Effector memory CD4-positive, alpha-beta T cell (primary cell): Measurements from ENCODE around the gene ADAD2.
A peak's percentile ranks its signal among the peaks of the same experiment; 100 is the strongest.

ENCODE experiments used
- DNase-seq, 3 donors: peaks; one replicate each; pipeline ENCODE4 v3.0.0-alpha.2; 2020
- H3K27ac ChIP-seq: 2 replicates; pipeline ENCODE4 v1.7.0; 2013; ENCODE audit warnings: mild to moderate bottlenecking, low read length, moderate library complexity; ENCODE audit not compliant: insufficient read depth, poor library complexity, severe bottlenecking
- H3K27me3 ChIP-seq: replicated peaks from 2 replicates; pipeline ENCODE4 v1.7.0; 2013; ENCODE audit warnings: mild to moderate bottlenecking, low read length; ENCODE audit not compliant: insufficient read depth, control insufficient read depth, poor library complexity, severe bottlenecking
- H3K36me3 ChIP-seq: 2 replicates; pipeline ENCODE4 v1.7.0; 2013; ENCODE audit warnings: mild to moderate bottlenecking, low read length, moderate library complexity; ENCODE audit not compliant: control insufficient read depth, insufficient read depth
- H3K4me1 ChIP-seq: 2 replicates; pipeline ENCODE4 v1.7.0; 2013; ENCODE audit warnings: low read length, mild to moderate bottlenecking; ENCODE audit not compliant: control insufficient read depth, insufficient read depth, poor library complexity, severe bottlenecking
- H3K4me3 ChIP-seq: 2 replicates; pipeline ENCODE4 v1.7.0; 2013; ENCODE audit warnings: low read length, low read depth, mild to moderate bottlenecking; ENCODE audit not compliant: insufficient read depth, poor library complexity, severe bottlenecking
- H3K9me3 ChIP-seq: 2 replicates; pipeline ENCODE4 v1.7.0; 2013; ENCODE audit warnings: mild to moderate bottlenecking, low read length, moderate library complexity; ENCODE audit not compliant: control insufficient read depth

Gene ADAD2

GRCh38 chr16:84182680-84183571 is 8.0 kb upstream of the ADAD2 start:
- Histone ChIP-seq H3K36me3 (peaks cover 46% of the 10 kb centered on the region), H3K27ac (no peak overlapping the region)

GRCh38 chr16:84183572-84183875 is 7.4 kb upstream of the ADAD2 start:
- Histone ChIP-seq H3K36me3 (peaks cover 45% of the 10 kb centered on the region), H3K4me3 (no peak overlapping the region), H3K4me1 (peaks cover 7% of the 10 kb centered on the region), H3K27me3 (no peaks in the 10 kb centered on the region), H3K9me3 (no peaks in the 10 kb centered on the region), H3K27ac (no peak overlapping the region)
- no peak for DNase-seq

More at GRCh38 chr16:84182680-84183571, 8.0 kb upstream of the ADAD2 start:
- Histone ChIP-seq H3K27me3 (no peaks in the 10 kb centered on the region), H3K4me1 (peaks cover 7% of the 10 kb centered on the region), H3K4me3 (no peak overlapping the region), H3K9me3 (no peaks in the 10 kb centered on the region)
- no peak for DNase-seq

DNA sequence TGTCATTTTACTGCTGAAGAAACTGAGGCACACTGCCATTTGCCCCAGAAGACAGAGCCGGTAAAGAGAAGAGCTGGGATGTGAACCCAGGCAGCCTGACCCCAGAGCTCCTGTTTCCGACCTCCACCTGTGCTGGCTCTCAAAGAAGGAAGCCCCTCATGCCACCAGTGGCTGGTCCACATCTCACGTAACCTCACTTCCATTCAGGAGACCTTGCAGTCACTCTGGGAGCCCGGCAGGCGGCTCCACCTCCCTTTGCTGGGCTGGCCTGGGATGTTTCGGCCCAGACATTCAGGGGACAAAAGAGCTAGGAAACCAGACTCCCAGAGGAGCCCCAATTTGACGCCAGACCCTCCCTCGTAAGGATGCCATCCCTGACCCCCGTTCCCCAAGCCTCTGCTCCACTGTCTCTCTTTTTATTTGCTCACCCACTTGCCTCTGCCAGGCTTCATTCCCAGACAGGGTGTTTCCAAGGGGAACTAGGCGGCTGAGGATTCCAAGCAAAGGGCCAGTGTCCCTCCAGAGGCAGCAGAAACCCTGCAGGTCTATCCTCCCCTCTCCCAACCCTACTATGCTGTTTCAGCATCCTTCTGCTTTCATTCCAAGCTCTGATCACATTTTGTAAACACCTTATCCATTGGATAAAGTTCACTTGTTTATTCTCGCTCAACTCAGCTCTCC is 6.9 kb upstream of the ADAD2 start:
- peaks cover 40% of the 10 kb centered on the region for H3K36me3 ChIP-seq
- DNase-seq: no peak

DNA sequence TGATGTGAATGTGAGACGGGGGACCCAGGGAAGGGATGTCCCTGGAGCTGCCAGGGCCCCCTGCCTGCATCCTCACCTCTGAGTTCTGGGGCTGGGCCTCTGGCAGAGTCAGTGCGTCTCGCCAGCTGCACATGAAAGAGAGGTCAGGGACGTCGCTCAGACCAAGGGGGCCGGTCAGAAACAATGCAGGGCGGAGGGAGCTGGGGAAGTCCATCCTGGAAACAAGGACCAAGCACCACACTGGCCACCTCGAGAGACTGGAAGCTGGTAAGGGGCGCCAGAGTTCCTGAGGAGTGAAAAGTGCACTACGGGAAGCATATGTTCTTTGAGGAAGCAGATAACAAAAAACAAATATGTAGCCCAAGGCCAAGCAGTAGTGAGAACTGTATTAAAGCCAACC is 6.2 kb upstream of the ADAD2 start:
- H3K27ac ChIP-seq: no peak overlapping the region
- DNase-seq: no peak
- no peak overlapping the region for H3K4me3 ChIP-seq
- peaks cover 36% of the 10 kb centered on the region for H3K36me3 ChIP-seq
- H3K9me3 ChIP-seq: no peaks in the 10 kb centered on the region
- peaks cover 7% of the 10 kb centered on the region for H3K4me1 ChIP-seq
- H3K27me3 ChIP-seq: no peaks in the 10 kb centered on the region

More for the DNA sequence above, 6.9 kb upstream of the ADAD2 start:
- no peaks in the 10 kb centered on the region for H3K9me3 ChIP-seq
- no peaks in the 10 kb centered on the region for H3K27me3 ChIP-seq
- no peak overlapping the region for H3K27ac ChIP-seq
- no peak overlapping the region for H3K4me3 ChIP-seq
- peaks cover 7% of the 10 kb centered on the region for H3K4me1 ChIP-seq

DNA sequence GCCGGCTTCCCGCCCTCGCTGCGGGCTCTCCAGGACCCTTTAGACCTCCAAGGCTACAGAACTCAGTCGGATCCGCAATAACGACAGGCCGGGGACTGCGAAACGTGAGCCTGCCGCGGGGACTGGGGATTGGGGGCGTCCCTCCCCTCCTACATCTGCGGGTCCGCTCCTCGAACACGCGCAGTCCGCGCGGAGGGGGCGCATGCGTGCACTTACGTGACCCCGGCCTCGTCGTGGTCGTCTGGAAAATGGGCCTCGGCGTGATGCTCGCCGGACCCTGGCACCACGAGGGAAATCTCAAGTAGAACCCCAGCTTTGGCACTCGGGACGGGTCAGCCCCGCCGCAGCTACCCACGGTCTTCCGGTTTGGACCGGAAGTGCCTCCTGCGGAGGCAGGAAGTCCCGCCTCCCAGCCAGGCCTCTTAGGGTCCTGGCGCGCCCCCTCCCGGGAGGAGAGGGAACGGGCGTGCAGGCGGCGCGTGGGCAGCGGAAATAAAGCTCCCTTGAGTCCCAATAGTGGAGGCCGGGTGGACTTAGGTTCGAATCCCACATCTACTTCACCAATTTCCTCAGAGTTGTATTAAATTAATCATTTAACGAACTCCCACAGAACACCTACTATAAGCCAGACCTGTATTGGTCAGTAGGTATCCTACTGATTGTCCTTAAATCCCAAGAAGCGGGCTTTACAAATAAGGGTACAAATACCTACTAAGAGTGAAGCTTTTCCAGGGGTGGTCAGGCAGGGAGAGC is 4.1 kb upstream of the ADAD2 start, which contains the start of gene TAF1C:
Gene TAF1C (minus strand): TSS at position 373 of the 753 bp plus-strand sequence. CDS start 2,069 bp downstream, outside the sequence.
- DNase-seq: peak; percentile 76 to 81 (median 77)
- Histone ChIP-seq H3K4me3 (peak within 1 kb of the TSS; percentile 82), H3K27ac (peak within 1 kb of the TSS; percentile 70), H3K36me3 (peaks cover 18% of the 10 kb centered on the region), H3K9me3 (no peaks in the 10 kb centered on the region), H3K27me3 (no peaks in the 10 kb centered on the region), H3K4me1 (peaks cover 7% of the 10 kb centered on the region)

DNA sequence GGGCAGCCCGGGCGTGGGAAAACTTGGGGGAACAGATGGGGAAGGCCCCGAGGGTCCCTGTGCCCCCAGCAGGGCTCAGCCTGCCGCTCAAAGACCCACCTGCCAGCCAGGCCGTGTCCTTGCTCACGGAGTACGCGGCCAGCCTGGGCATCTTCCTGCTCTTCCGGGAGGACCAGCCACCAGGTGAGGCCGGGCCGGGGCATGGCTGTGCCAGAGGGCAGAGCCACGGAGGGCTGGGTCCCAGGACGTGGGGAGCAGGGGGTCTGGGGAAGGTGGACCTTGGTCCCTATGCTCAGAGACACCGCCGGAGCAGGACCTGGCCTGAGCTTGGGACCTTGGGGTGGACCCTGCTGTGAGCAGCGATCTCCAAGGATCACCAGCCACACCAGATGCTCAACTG is 509 bp downstream of the ADAD2 start:
- H3K27me3 ChIP-seq: no peaks in the 10 kb centered on the region
- H3K36me3 ChIP-seq: no peaks in the 10 kb centered on the region
- no peak overlapping the region for H3K27ac ChIP-seq
- no peaks in the 10 kb centered on the region for H3K9me3 ChIP-seq
- peaks cover 3% of the 10 kb centered on the region for H3K4me1 ChIP-seq
- no peak for DNase-seq
- H3K4me3 ChIP-seq: no peak overlapping the region

GRCh38 chr16:84193480-84193879 is 2.5 kb downstream of the ADAD2 start:
- no peak overlapping the region for H3K4me3 ChIP-seq
- no peaks in the 10 kb centered on the region for H3K27me3 ChIP-seq

DNA sequence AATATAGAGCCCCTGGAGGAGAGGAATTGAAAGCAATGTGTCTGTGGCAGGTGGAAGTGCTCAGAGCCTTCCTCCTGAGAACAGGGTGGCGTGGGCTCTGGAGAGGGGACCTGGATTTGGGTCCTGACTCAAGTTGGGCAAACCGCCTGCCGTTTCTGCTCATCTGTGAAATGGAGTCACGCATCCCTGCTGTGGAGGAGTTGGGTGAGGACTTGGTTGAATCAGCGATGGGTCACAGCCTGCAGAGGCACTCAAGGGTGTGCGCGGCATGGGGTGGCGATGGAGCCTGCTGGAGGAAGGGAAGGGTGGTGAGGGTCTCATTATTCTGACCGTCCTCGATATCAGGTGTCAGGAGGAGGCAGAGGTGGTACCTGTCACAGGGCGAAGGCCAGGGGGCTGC is 3.1 kb downstream of the ADAD2 start:
- no peaks in the 10 kb centered on the region for H3K36me3 ChIP-seq
- no peak overlapping the region for H3K27ac ChIP-seq
- peaks cover 3% of the 10 kb centered on the region for H3K4me1 ChIP-seq
- H3K9me3 ChIP-seq: no peaks in the 10 kb centered on the region
- no peaks in the 10 kb centered on the region for H3K27me3 ChIP-seq
- H3K4me3 ChIP-seq: no peak overlapping the region
- DNase-seq: no peak

More at GRCh38 chr16:84193480-84193879, 2.5 kb downstream of the ADAD2 start:
- no peak overlapping the region for H3K27ac ChIP-seq
- H3K36me3 ChIP-seq: no peaks in the 10 kb centered on the region
- no peaks in the 10 kb centered on the region for H3K9me3 ChIP-seq
- no peak for DNase-seq
- H3K4me1 ChIP-seq: peaks cover 3% of the 10 kb centered on the region

DNA sequence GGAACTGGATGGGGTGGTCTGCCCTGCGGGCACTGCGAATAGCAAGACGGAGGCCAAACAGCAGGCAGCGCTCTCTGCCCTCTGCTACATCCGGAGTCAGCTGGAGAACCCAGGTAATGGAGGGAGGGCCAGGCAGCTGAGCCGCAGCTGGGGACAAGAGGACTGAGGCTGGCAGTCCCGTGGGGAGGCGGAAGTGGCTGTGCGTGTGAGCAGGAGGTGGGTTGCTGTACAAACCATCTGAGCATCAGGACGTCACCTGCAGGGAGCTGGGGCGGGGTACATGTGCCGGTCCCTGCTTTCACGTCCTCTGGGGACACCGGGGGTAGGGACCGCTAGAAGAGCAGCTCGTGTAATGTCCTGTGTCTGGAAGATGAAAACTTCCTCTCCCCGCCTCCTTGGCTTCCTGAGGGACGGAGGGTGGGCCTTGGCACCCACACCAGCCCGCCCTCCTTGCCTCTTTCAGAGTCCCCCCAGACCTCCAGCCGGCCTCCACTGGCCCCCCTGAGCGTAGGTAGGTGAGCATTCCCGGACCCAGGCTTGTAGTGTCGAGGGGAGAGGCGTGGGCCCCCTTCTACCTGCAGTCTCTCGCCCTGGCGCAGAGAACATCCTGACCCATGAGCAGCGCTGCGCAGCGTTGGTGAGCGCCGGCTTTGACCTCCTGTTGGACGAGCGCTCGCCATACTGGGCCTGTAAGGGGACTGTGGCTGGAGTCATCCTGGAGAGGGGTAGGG is 3.7 kb downstream of the ADAD2 start:
- no peak overlapping the region for H3K27ac ChIP-seq
- no peaks in the 10 kb centered on the region for H3K27me3 ChIP-seq
- no peaks in the 10 kb centered on the region for H3K9me3 ChIP-seq
- peak overlapping the region; percentile 18 for H3K4me3 ChIP-seq
- DNase-seq: no peak
- peaks cover 3% of the 10 kb centered on the region for H3K4me1 ChIP-seq
- no peaks in the 10 kb centered on the region for H3K36me3 ChIP-seq
